Colon (tissue), 2 donors: ENCODE results near the gene RIN3.
"Not testable (repeated sequence)": the region's sequence is repeated elsewhere in the genome, so short reads cannot be mapped to it uniquely, and the experiment has no call there.

Source experiments
- FAIRE-seq: peaks from 2 replicates; lab custom pipeline; 2012; peaks lifted over from hg19 to GRCh38; lab: Jason Lieb, UNC
- donor health status: control.
- donor health status: control.

RIN3 gene

GRCh38 chr14:92673601-92674150 is 160.1 kb downstream of the RIN3 start:
- FAIRE-seq, result no peak

DNA sequence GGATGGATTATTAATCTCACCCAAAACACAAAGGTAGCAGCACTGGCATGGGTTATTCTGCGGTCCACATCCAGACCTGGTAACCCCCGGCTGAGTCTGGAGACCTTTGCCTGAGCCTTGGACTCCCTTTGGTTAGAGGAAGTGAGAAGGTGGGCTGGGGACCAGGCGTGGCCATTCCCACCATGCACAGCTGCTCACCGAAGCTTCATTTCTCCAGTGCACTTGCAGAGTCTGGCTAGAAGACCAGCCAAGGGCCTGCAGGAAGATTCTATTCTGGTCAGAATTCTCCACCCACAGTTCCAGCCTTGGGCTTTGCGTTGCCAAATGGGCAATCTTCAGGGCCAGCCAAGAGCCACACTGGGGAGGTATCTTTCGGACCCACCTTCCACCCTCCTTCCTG is 161.8 kb downstream of the RIN3 start:
- FAIRE-seq, result no peak

DNA sequence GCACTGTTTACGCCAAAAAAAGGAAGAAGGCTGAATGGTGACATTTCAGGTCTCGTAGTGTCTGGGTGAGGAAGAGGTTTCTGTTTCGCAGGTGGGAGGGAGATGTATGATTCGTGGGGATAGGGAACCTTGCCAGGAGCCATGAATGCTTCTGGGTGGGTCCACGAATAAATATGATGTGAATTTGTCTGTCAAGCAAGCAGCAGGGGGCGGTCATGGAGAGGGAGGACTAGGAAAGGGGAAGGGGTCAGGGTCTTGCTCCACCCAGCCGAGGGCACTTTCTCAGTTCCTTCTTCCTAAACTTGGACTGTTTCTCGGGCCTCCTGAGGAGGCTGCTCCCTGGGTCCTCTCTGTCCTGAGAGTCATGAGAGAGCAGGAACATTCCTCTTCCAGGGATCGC is 162.4 kb downstream of the RIN3 start:
- FAIRE-seq, result no peak

DNA sequence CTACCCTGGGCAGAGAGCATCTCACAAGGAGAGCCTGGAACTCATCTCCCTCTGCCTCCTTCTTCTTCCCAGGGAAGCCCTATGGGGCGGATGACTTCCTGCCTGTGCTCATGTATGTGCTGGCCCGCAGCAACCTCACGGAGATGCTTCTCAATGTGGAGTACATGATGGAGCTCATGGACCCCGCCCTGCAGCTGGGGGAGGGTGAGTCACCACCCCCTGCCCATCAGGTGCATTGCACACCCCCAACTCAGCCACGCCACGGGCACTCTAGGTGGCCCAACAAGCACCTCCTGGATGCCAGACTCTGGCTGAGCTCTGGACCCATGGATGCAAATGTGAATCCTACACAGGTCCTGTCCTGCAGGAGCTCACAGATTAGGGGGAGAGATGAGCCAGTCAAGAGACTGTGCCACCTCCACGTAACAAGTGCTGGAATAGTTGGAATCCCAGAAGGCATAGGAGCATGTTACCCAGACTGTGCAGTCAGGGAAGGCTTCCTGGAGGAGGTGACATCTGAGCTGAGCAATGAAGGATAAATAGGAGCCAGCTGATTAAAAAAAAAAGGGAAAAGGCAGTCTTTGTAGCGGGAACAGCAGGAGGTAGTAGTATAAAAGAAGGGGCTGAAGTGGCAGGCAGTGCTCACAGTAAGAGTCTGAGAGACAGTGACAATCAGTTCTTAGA is 163.0 kb downstream of the RIN3 start:
- FAIRE-seq, result no peak

DNA sequence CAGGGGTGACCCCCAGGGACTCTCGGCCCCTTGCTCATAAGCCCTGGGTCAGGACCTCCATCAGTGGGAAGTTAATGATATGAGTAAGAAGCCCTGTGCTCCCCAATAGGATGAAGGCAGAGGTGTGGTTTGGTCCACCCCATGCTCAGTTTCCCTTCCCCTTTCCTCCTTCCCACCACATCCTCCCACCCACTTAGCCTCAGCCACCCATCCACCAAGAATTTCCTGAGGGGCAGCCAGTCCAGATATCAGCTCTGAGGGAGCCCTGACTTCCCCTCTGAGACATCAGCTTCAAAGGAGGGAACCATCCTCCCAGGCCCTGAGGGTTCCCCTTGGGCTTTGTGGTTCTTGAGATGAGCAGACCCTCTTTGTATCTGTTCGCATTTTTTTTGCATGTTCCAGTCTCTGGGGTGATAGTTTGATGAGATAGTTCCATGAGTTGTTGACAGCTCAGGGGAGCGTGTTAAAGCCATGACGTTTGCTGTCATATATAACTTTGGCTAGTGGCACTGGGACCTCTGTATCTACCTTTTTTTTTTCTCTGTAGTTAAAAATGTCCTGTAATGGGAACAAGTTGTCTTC is 163.6 kb downstream of the RIN3 start:
- no peak for FAIRE-seq

- no peak for FAIRE-seq
These were observed 164.4 kb downstream of the RIN3 start for GRCh38 chr14:92677955-92678354.

- FAIRE-seq, result no peak
These were observed 165.2 kb downstream of the RIN3 start for GRCh38 chr14:92678766-92679165.

- no peak for FAIRE-seq
These were observed 165.7 kb downstream of the RIN3 start for GRCh38 chr14:92679246-92679645.

DNA sequence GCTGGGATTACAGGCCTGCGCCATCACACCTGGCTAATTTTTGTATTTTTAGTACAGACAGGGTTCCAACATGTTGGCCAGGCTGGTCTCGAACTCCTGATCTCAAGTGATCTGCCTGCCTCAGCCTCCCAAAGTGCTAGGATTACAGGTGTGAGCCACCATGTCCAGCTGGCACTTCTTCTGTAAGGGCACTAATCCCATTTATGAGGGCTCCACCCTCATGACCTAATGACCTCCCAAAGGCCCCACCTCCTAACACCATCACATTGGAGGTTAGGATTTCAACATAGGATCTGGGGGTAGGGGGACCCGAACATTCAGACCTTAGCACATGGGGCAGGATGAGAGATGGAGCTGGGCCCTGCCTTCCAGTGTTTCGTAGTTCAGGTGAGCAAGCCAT is 166.7 kb downstream of the RIN3 start:
- not testable (repeated sequence) for FAIRE-seq

GRCh38 chr14:92680781-92681650 is 167.4 kb downstream of the RIN3 start:
- FAIRE-seq, result no peak

GRCh38 chr14:92683041-92683440 is 169.5 kb downstream of the RIN3 start:
- FAIRE-seq, result no peak

DNA sequence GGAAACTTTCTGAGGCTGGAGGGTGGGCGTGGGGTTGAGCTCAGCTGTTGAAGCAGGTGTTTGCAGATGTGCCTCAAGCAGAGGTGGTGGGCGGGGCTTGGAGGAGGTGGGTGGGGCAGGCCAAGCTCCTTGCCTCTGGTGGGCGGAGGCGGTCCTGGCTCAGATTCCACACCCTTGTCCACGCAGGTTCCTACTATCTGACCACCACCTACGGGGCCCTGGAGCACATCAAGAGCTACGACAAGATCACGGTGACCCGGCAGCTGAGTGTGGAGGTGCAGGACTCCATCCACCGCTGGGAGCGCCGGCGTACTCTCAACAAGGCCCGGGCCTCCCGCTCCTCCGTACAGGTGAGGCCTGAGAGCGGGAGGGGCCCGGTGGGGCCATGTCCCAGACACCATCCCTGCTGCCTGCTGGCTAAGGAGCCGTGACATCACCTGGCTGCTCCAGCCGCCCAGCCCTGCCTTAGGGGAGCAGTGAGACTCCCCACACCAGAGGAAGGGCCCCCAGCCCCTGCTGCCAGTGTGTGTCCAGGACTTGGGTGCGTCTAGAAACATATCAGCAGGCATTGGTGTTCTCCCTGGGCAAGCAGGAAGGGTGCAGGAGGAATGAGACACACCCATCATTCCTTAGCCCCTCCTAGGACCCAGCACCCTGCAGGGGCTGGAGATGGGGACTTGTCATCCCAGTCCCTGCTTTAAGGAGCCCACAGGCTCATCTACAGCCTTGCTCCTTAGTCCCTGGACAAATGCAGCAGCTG is 171.4 kb downstream of the RIN3 start:
- no peak for FAIRE-seq

DNA sequence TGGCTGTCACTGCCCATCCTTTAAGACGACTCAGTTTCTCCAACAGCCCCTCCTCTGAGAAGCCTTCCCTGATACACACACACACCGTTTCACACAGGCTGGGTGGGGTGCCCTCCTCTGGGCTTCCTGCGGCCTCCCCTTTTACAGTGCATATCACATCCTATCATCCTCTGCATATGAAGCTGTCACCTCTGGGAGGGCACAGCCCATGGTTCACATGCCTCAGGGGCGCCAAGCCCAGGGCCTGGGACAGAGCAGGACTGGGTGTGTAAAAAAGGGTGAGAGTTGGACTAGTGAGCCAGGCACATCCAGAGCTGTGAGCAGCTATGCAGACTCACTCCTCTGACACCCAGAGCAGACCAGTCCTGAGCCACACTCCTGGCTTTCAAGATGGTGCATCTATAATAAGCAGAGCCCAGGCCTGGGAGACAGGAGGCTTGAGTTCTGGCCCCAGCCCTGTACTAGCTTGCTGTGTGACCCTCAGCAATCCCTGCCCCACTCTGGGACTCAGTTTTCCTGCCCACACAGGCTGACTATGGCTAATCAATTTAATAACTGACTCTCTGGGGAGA is 172.3 kb downstream of the RIN3 start:
- no peak for FAIRE-seq

DNA sequence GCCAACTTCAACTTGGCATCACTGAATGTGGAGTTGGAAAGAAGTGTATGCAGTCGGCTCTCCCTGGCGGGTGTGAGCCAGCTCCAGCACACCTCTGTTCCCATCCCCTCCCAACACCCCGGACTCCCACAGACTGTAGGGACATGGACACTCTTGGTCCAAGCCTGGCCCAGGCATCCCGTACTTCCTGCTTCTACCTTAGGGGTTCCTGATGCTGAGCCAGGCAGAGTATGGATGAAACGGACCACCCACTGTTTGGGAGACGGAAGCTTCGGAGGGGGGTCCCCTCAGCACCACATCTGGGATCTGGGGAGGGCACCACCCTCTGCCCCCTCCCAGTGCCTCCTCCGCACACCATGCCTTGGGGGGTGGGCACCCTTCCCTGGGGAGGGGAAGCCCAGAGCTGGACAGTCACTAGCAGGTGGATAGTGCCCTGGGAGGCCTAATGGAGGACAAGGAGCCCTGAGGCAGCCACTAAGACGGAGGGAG is 172.9 kb downstream of the RIN3 start:
- no peak for FAIRE-seq

GRCh38 chr14:92686900-92687427 is 173.4 kb downstream of the RIN3 start:
- no peak for FAIRE-seq

DNA sequence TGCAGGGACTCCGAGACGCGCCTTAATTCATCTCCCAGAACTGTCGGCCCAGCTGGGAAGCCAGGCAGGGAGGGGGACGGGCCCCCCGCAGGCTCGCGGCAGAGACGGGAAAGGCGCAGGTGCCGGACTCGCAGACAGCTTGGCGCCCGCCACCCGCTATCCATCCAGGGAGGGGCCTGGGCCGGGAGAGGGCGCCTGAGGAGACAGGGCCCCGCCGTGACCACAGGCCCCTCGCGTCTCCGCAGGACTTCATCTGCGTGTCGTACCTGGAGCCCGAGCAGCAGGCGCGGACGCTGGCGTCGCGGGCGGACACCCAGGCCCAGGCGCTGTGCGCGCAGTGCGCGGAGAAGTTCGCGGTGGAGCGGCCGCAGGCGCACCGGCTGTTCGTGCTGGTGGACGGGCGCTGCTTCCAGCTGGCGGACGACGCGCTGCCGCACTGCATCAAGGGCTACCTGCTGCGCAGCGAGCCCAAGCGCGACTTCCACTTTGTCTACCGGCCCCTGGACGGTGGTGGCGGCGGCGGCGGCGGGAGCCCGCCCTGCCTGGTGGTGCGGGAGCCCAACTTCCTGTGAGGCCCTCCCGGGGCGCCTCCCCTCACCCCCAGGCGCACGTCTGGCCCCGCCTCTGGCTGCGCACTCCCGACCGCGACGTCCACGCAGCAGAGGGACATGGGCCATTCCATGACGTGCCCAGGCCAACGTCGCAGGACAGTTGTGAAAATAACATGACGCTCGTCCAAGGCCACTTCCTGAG is 174.3 kb downstream of the RIN3 start:
- FAIRE-seq, result no peak

GRCh38 chr14:92688434-92689375 is 175.1 kb downstream of the RIN3 start:
- FAIRE-seq, result no peak

DNA sequence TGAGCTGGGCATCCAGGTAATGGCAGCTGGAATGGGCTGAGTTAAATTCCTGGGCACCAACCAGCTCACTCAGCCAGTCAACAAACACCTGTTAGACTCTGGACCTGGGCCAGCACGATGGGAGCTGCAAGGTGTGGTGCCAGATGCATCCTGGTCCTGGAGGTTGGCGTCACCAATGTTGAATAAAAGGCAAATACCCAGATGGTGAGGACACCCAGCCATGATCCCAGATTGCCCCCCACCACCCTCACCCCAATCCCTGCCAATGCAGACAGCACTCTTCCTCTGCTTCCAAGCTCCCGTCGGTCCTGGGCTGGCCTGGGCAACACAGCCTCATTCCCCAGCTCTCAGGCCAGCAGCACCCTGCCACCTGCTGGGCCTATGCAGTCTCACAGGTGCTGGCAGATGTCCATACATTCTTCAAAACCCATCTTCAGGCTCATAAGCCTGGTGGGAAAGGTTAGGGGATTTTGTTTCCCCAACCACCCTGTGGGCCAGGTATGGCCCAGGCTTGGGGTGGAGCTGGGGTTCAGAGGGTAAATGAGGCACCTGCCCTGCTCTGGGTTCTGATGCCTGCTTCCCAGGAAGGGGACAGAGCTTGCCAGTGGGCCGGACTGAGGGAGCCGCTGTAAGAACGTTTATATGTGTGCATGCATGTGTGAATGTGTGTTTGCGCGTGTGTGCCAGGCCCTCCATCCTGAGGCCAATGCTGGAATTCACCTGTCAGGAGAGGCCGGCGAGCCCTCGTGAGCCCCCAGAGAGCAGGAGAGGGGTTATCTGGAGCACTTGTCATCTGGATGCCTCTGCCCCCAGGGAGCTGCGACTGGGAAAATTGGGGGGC is 176.8 kb downstream of the RIN3 start:
- FAIRE-seq, result no peak

DNA sequence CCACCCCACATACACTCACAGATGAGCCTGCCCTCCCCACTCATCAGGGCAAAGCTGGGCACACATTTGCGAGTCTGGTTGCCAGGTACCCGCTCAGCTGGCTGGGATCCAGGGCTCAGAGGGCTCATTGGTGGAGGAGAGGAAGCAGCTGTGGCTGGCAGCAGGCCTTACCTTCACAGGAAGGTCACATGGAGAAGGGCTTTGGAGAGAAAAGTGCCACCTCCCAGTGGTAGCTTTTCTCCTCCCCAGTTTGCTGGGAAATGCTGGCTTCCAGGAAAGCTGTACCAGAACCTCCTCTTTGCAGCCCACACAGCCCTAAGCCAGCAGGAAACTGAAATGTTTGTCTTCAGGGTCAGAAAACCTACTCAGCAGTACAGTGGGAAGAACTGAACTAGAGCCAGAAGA is 179.2 kb downstream of the RIN3 start:
- FAIRE-seq, result no peak
